ENCODE results near the gene MTERF4. TPM values are rescaled to one million over a fixed set of nuclear protein-coding genes. Genes with fewer than 3 reads are reported as not detected.

Gene MTERF4
- total RNA-seq, 2 experiments from 2014 or later, result 35.0 to 38.6 TPM

GRCh38 chr2:241141214-241141770 lies 39.2 kb upstream of the MTERF4 start:
- H3K4me3 Mint-ChIP-seq, result no peak overlapping the region
- H3K27ac Mint-ChIP-seq, result no peak overlapping the region
- intact Hi-C loops (cut with micrococcal nuclease), result loop anchor here (10.0 kb wide), 1 partner anchor 544 kb away; the partner anchor contains the start of gene DTYMK
- CTCF ChIA-PET, result interaction anchor here (0.6 to 1.0 kb wide), 2 partner anchors 77 to 528 kb away, joined by 3 read pairs; no protein-coding TSS in a partner anchor
- no peaks in the 10 kb centered on the region for H3K9me3 Mint-ChIP-seq
- peaks cover 3% of the 10 kb centered on the region for H3K4me1 Mint-ChIP-seq (ENCODE audit: low read depth)
- H3K36me3 Mint-ChIP-seq (ENCODE audit: low read depth), result peaks cover 17% of the 10 kb centered on the region
- no peak for DNase-seq
- no peaks in the 10 kb centered on the region for H3K27me3 Mint-ChIP-seq (ENCODE audit: low read depth)

DNA sequence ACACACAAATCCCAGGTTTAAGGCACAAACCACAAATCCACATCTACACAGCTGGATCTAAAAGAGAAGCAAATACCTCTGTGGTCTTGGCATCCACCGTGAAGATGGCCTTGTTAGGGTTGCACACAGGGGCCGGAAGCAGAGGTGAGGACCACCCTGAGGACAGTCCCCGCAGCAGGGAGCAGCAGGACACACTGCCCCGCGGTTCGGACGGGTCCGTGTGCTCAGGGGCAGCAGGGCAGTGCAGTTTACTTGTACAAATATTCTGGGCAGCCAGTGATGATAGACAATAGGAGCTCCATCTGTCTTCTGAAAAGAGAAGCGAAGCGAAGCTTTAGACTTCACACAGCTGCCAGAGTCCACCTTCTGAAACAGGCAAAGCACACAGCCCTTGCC lies 38.4 kb upstream of the MTERF4 start:
- Mint-ChIP-seq H3K27me3 (ENCODE audit: low read depth) (no peaks in the 10 kb centered on the region), H3K27ac (no peak overlapping the region), H3K4me3 (no peak overlapping the region), H3K9me3 (no peaks in the 10 kb centered on the region), H3K4me1 (ENCODE audit: low read depth) (peaks cover 3% of the 10 kb centered on the region), H3K36me3 (ENCODE audit: low read depth) (peaks cover 23% of the 10 kb centered on the region)
- no peak for DNase-seq
- intact Hi-C loops (cut with micrococcal nuclease), result loop anchor here (10.0 kb wide), 1 partner anchor 544 kb away; the partner anchor contains the start of gene DTYMK
- CTCF ChIA-PET, result no interaction called here

DNA sequence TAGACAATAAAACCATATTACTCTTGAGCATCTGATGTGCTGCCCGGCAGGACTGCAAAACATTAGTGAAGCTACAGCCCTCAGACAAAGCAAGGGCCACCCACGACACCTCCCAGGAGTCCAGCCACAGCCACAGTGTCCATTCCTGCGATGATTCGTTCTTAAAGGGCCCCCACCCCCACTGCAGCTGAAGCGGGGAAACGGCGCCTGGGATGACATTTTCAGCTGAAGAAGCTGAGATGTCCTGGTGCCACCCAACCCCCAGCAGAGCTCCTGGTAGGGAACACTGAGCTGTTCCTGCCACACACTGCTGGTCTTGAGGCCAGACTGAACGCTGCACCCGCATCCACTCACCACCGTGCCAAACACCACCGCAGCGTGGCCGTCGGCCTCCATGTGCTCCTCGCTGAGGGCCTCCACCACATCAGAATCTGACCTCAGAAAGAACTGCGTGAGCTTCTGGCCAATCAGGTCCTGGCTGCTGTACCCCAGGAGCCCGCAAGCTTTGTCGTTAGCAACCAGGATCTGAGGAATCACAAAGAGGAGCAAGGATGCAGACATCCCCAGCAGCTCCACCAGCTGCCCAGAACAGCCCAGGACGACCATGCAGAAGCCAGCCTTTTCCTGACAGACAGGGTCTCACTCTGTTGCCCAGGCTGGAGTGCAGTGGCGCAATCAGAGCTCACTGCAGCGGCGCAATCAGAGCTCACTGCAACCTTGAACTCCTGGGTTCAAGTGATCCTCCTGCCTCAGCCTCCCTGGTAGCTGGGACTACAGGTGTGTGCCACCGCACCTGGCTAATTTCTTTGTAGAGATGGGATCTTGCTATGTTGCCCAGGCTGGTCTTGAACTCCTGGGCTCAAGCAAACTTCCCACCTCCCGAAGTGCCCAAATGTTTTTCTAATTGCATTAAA lies 37.7 kb upstream of the MTERF4 start:
- intact Hi-C loops (cut with micrococcal nuclease), result loop anchor here (10.0 kb wide), 1 partner anchor 545 kb away; the partner anchor contains the start of gene DTYMK
- H3K27me3 Mint-ChIP-seq (ENCODE audit: low read depth), result no peaks in the 10 kb centered on the region
- H3K27ac Mint-ChIP-seq, result no peak overlapping the region
- no peak for DNase-seq
- peaks cover 23% of the 10 kb centered on the region for H3K36me3 Mint-ChIP-seq (ENCODE audit: low read depth)
- no peaks in the 10 kb centered on the region for H3K9me3 Mint-ChIP-seq
- CTCF ChIA-PET, result no interaction called here
- H3K4me1 Mint-ChIP-seq (ENCODE audit: low read depth), result peaks cover 3% of the 10 kb centered on the region
- no peak overlapping the region for H3K4me3 Mint-ChIP-seq

GRCh38 chr2:241138471-241138870 lies 36.4 kb upstream of the MTERF4 start:
- H3K27ac Mint-ChIP-seq, result no peak overlapping the region
- H3K4me3 Mint-ChIP-seq, result no peak overlapping the region
- H3K9me3 Mint-ChIP-seq, result no peaks in the 10 kb centered on the region
- intact Hi-C loops (cut with micrococcal nuclease), result no loop called here
- no peak for DNase-seq
- no peaks in the 10 kb centered on the region for H3K27me3 Mint-ChIP-seq (ENCODE audit: low read depth)
- CTCF ChIA-PET, result no interaction called here
- no peaks in the 10 kb centered on the region for H3K4me1 Mint-ChIP-seq (ENCODE audit: low read depth)
- peaks cover 21% of the 10 kb centered on the region for H3K36me3 Mint-ChIP-seq (ENCODE audit: low read depth)

- DNase-seq, result no peak
- CTCF ChIA-PET, result no interaction called here
- no peaks in the 10 kb centered on the region for H3K4me1 Mint-ChIP-seq (ENCODE audit: low read depth)
- intact Hi-C loops (cut with micrococcal nuclease), result no loop called here
- no peak overlapping the region for H3K4me3 Mint-ChIP-seq
- H3K27ac Mint-ChIP-seq, result no peak overlapping the region
- H3K27me3 Mint-ChIP-seq (ENCODE audit: low read depth), result no peaks in the 10 kb centered on the region
- H3K36me3 Mint-ChIP-seq (ENCODE audit: low read depth), result peaks cover 25% of the 10 kb centered on the region
- H3K9me3 Mint-ChIP-seq, result no peaks in the 10 kb centered on the region
Measured at GRCh38 chr2:241137276-241138190, 35.4 kb upstream of the MTERF4 start.

GRCh38 chr2:241136661-241137260 lies 34.7 kb upstream of the MTERF4 start:
- Mint-ChIP-seq H3K27ac (no peak overlapping the region), H3K4me1 (ENCODE audit: low read depth) (no peaks in the 10 kb centered on the region), H3K36me3 (ENCODE audit: low read depth) (peaks cover 23% of the 10 kb centered on the region), H3K4me3 (no peak overlapping the region), H3K27me3 (ENCODE audit: low read depth) (no peaks in the 10 kb centered on the region), H3K9me3 (no peaks in the 10 kb centered on the region)
- no peak for DNase-seq
- CTCF ChIA-PET, result interaction anchor here (0.6 kb wide), 1 partner anchor 1075 kb away, joined by 3 read pairs; no protein-coding TSS in a partner anchor
- intact Hi-C loops (cut with micrococcal nuclease), result no loop called here

- intact Hi-C loops (cut with micrococcal nuclease), result no loop called here
- no peaks in the 10 kb centered on the region for H3K27me3 Mint-ChIP-seq (ENCODE audit: low read depth)
- H3K9me3 Mint-ChIP-seq, result no peaks in the 10 kb centered on the region
- CTCF ChIA-PET, result interaction anchor here (0.6 kb wide), 1 partner anchor 1075 kb away, joined by 3 read pairs; no protein-coding TSS in a partner anchor
- H3K27ac Mint-ChIP-seq, result no peak overlapping the region
- no peak for DNase-seq
- no peak overlapping the region for H3K4me3 Mint-ChIP-seq
- H3K36me3 Mint-ChIP-seq (ENCODE audit: low read depth), result peaks cover 24% of the 10 kb centered on the region
- H3K4me1 Mint-ChIP-seq (ENCODE audit: low read depth), result no peaks in the 10 kb centered on the region
Measured at GRCh38 chr2:241136191-241136590, 34.1 kb upstream of the MTERF4 start.

DNA sequence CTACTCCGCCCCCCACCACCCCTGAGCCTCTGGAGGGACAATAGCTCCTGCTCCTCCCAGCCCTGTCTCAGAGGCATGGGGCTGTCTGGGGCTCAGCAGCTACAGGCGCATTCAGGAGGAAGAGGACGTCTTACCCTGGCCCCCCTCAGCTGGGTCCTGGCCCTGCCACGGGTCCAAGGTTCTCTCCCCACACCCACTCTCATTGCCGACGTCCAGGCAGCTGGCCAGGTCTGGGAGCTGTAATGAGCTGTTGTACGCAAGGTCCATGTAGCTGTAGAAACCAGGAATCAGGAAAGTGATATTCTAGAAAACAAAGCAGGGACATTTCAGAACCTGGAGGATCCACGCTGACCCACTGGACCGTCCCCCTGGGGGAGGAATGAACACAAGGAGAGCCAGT lies 33.6 kb upstream of the MTERF4 start:
- H3K4me3 Mint-ChIP-seq, result no peak overlapping the region
- intact Hi-C loops (cut with micrococcal nuclease), result no loop called here

GRCh38 chr2:241134711-241135110 lies 32.6 kb upstream of the MTERF4 start:
- Mint-ChIP-seq H3K4me1 (ENCODE audit: low read depth) (no peaks in the 10 kb centered on the region), H3K27me3 (ENCODE audit: low read depth) (no peaks in the 10 kb centered on the region), H3K27ac (no peak overlapping the region), H3K9me3 (no peaks in the 10 kb centered on the region), H3K36me3 (ENCODE audit: low read depth) (peaks cover 25% of the 10 kb centered on the region), H3K4me3 (no peak overlapping the region)
- CTCF ChIA-PET, result interaction anchor here (1.8 kb wide), 1 partner anchor 56 kb away, joined by 4 read pairs; no protein-coding TSS in a partner anchor
- DNase-seq, result no peak
- intact Hi-C loops (cut with micrococcal nuclease), result no loop called here

More for the DNA sequence above, 33.6 kb upstream of the MTERF4 start:
- H3K36me3 Mint-ChIP-seq (ENCODE audit: low read depth), result peaks cover 25% of the 10 kb centered on the region
- no peak for DNase-seq
- CTCF ChIA-PET, result interaction anchor here (1.8 kb wide), 1 partner anchor 57 kb away, joined by 4 read pairs; no protein-coding TSS in a partner anchor
- H3K9me3 Mint-ChIP-seq, result no peaks in the 10 kb centered on the region
- H3K4me1 Mint-ChIP-seq (ENCODE audit: low read depth), result no peaks in the 10 kb centered on the region
- H3K27ac Mint-ChIP-seq, result no peak overlapping the region
- no peaks in the 10 kb centered on the region for H3K27me3 Mint-ChIP-seq (ENCODE audit: low read depth)

- H3K27ac Mint-ChIP-seq, result no peak overlapping the region
- intact Hi-C loops (cut with micrococcal nuclease), result no loop called here
- H3K9me3 Mint-ChIP-seq, result no peaks in the 10 kb centered on the region
- H3K27me3 Mint-ChIP-seq (ENCODE audit: low read depth), result no peaks in the 10 kb centered on the region
- CTCF ChIA-PET, result no interaction called here
- no peak overlapping the region for H3K4me3 Mint-ChIP-seq
- no peak for DNase-seq
- peaks cover 9% of the 10 kb centered on the region for H3K4me1 Mint-ChIP-seq (ENCODE audit: low read depth)
- peaks cover 27% of the 10 kb centered on the region for H3K36me3 Mint-ChIP-seq (ENCODE audit: low read depth)
Measured at GRCh38 chr2:241133436-241133820, 31.3 kb upstream of the MTERF4 start.

GRCh38 chr2:241132538-241133435 lies 30.7 kb upstream of the MTERF4 start:
- Mint-ChIP-seq H3K36me3 (ENCODE audit: low read depth) (peaks cover 33% of the 10 kb centered on the region), H3K4me3 (no peak overlapping the region), H3K9me3 (no peaks in the 10 kb centered on the region), H3K27me3 (ENCODE audit: low read depth) (no peaks in the 10 kb centered on the region), H3K4me1 (ENCODE audit: low read depth) (peaks cover 15% of the 10 kb centered on the region), H3K27ac (no peak overlapping the region)
- CTCF ChIA-PET, result no interaction called here
- no peak for DNase-seq
- intact Hi-C loops (cut with micrococcal nuclease), result no loop called here

Data from activated naive CD4-positive, alpha-beta T cell treated with anti-CD3 and anti-CD28 coated beads for 36 hours (primary cell).